ENCODE results near the gene ZSWIM3.
"Not testable (repeated sequence)": the region's sequence is repeated elsewhere in the genome, so short reads cannot be mapped to it uniquely, and the experiment has no call there.

ZSWIM3 gene

GRCh38 chr20:45890985-45891983 lies 33.9 kb downstream of the ZSWIM3 start, which contains the start of the genes CTSA and NEURL2:
TSS of gene CTSA (plus strand) at chr20:45891335. CDS start at chr20:45891569, 234 bp downstream.
TSS of gene NEURL2 (minus strand) at chr20:45891208. CDS start at chr20:45890991, 217 bp downstream.
- DNase-seq, result peak; percentile 23

- no peak for DNase-seq
Observed at GRCh38 chr20:45892049-45892825, 34.8 kb downstream of the ZSWIM3 start.

GRCh38 chr20:45892828-45893500 lies 35.5 kb downstream of the ZSWIM3 start:
- DNase-seq, result no peak

GRCh38 chr20:45893831-45894230 lies 36.4 kb downstream of the ZSWIM3 start:
- no peak for DNase-seq

GRCh38 chr20:45894797-45895196 lies 37.4 kb downstream of the ZSWIM3 start:
- no peak for DNase-seq

GRCh38 chr20:45896641-45897161 lies 39.3 kb downstream of the ZSWIM3 start:
- no peak for DNase-seq

GRCh38 chr20:45897289-45897688 lies 39.9 kb downstream of the ZSWIM3 start:
- DNase-seq, result no peak

GRCh38 chr20:45897692-45898091 lies 40.3 kb downstream of the ZSWIM3 start:
- no peak for DNase-seq

- DNase-seq, result no peak
Observed at GRCh38 chr20:45898285-45898684, 40.9 kb downstream of the ZSWIM3 start.

- no peak for DNase-seq
Observed at GRCh38 chr20:45899046-45899835, 41.8 kb downstream of the ZSWIM3 start.

- not testable (repeated sequence) for DNase-seq
Observed at GRCh38 chr20:45901332-45901731, 43.9 kb downstream of the ZSWIM3 start.

GRCh38 chr20:45902199-45902701 lies 44.8 kb downstream of the ZSWIM3 start:
- no peak for DNase-seq

- no peak for DNase-seq
Observed at GRCh38 chr20:45904583-45905504, 47.4 kb downstream of the ZSWIM3 start.

GRCh38 chr20:45905505-45906079 lies 48.2 kb downstream of the ZSWIM3 start:
- DNase-seq, result no peak

- no peak for DNase-seq
Observed at GRCh38 chr20:45907219-45907948, 50.0 kb downstream of the ZSWIM3 start.

- no peak for DNase-seq
Observed at GRCh38 chr20:45908084-45908483, 50.7 kb downstream of the ZSWIM3 start.

- no peak for DNase-seq
Observed at GRCh38 chr20:45909336-45909808, 52.0 kb downstream of the ZSWIM3 start.

- no peak for DNase-seq
Observed at GRCh38 chr20:45909817-45910669, 52.6 kb downstream of the ZSWIM3 start.
